Loucy (cell line): ENCODE measurements around the gene ODF2L.

ENCODE experiments used
- H2AFZ ChIP-seq: fragments of 200-600 bp; sonication (generic); 2 replicates; pipeline ENCODE4 v1.6.0; 2016; ENCODE audit warnings: antibody characterized with exemption, mild to moderate bottlenecking, low read length, moderate library complexity
- H3F3A ChIP-seq: fragments of 200-600 bp; 2 replicates; pipeline ENCODE4 v1.6.0; 2016; ENCODE audit warnings: antibody characterized with exemption, low read depth, mild to moderate bottlenecking
- H3K27me3 ChIP-seq: fragments of 200-600 bp; sonication (generic); 2 replicates; pipeline ENCODE4 v1.6.1; 2014; ENCODE audit warnings: low read length, mild to moderate bottlenecking; ENCODE audit not compliant: insufficient read depth, poor library complexity, severe bottlenecking
- H3K36me3 ChIP-seq: fragments of 200-600 bp; sonication (generic); 2 replicates; pipeline ENCODE4 v1.6.1; 2016; ENCODE audit warnings: low read length; ENCODE audit not compliant: insufficient read depth
- H3K4me1 ChIP-seq: fragments of 200-600 bp; sonication (generic); 2 replicates; pipeline ENCODE4 v1.5.1; 2014; ENCODE audit warnings: low read length, mild to moderate bottlenecking; ENCODE audit not compliant: insufficient read depth, poor library complexity, severe bottlenecking
- H3K4me2 ChIP-seq: fragments of 200-600 bp; sonication (generic); 2 replicates; pipeline ENCODE4 v1.6.0; 2014; ENCODE audit warnings: antibody characterized with exemption, low read length, low read depth, mild to moderate bottlenecking; ENCODE audit not compliant: poor library complexity, severe bottlenecking
- H3K4me3 ChIP-seq: fragments of 200-600 bp; sonication (generic); 2 replicates; pipeline ENCODE4 v1.5.1; 2014; ENCODE audit warnings: low read length, mild to moderate bottlenecking, mixed read lengths; ENCODE audit not compliant: poor library complexity, severe bottlenecking
- H3K79me2 ChIP-seq: fragments of 200-600 bp; sonication (generic); 2 replicates; pipeline ENCODE4 v1.6.1; 2014; ENCODE audit warnings: low read length; ENCODE audit not compliant: insufficient read depth
- H3K9ac ChIP-seq: fragments of 200-600 bp; sonication (generic); 2 replicates; pipeline ENCODE4 v1.6.0; 2014; ENCODE audit warnings: mild to moderate bottlenecking, low read depth, low read length, moderate library complexity; ENCODE audit not compliant: poor library complexity, severe bottlenecking
- H3K9me2 ChIP-seq: fragments of 200-600 bp; sonication (generic); replicated peaks from 2 replicates; pipeline ENCODE4 v1.6.1; 2016; ENCODE audit warnings: low read depth, low read length, mixed read lengths
- H3K9me3 ChIP-seq: fragments of 200-600 bp; sonication (generic); 2 replicates; pipeline ENCODE4 v1.6.1; 2014; ENCODE audit warnings: mild to moderate bottlenecking, antibody characterized with exemption, low read length, low read depth; ENCODE audit not compliant: insufficient read depth
- H4K20me1 ChIP-seq: fragments of 200-600 bp; sonication (generic); 2 replicates; pipeline ENCODE4 v1.6.0; 2014; ENCODE audit warnings: antibody characterized with exemption, low read length, mild to moderate bottlenecking; ENCODE audit not compliant: insufficient read depth, poor library complexity, severe bottlenecking
- EZH2phosphoT487 ChIP-seq: fragments of 200-600 bp; IDR thresholded peaks from 2 replicates; pipeline ENCODE4 v1.6.1; 2018; ENCODE audit warnings: antibody characterized with exemption, mild to moderate bottlenecking, moderate library complexity, borderline replicate concordance
- TF ChIP-seq, protein P1 (sequence below): fragments of 200-600 bp; sonication (generic); conservative IDR thresholded peaks from 2 replicates; pipeline ENCODE4 v1.5.1; 2014; ENCODE audit warnings: mild to moderate bottlenecking, antibody characterized with exemption, low read length

ODF2L gene

DNA sequence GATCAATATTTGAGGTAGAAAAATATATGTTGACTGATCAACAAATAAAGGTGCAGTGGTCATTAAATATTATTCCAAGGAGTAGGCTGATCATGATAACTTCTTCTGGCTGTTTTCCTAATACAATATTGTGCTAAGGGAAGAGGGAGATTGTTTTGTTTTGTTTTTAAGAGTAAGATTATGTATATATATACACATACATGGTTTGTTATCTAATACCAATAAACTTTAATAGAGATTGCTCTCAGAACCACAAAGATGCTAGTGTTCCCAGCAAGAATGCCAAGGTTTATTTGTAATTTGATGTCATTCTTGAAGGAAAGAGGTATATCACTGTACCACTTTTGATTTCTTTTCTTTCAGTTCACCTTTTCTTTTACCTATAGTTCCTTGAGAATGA, 37.9 kb upstream of the ODF2L start:
- TF ChIP-seq, protein P1, sequence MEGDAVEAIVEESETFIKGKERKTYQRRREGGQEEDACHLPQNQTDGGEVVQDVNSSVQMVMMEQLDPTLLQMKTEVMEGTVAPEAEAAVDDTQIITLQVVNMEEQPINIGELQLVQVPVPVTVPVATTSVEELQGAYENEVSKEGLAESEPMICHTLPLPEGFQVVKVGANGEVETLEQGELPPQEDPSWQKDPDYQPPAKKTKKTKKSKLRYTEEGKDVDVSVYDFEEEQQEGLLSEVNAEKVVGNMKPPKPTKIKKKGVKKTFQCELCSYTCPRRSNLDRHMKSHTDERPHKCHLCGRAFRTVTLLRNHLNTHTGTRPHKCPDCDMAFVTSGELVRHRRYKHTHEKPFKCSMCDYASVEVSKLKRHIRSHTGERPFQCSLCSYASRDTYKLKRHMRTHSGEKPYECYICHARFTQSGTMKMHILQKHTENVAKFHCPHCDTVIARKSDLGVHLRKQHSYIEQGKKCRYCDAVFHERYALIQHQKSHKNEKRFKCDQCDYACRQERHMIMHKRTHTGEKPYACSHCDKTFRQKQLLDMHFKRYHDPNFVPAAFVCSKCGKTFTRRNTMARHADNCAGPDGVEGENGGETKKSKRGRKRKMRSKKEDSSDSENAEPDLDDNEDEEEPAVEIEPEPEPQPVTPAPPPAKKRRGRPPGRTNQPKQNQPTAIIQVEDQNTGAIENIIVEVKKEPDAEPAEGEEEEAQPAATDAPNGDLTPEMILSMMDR, result no peak
- no peak for TF ChIP-seq EZH2phosphoT487
- no peaks in the 10 kb centered on the region for H3K9me3 ChIP-seq
- no peak overlapping the region for H3K9ac ChIP-seq
- H3K36me3 ChIP-seq, result no peaks in the 10 kb centered on the region
- H3K27me3 ChIP-seq, result no peaks in the 10 kb centered on the region
- no peaks in the 10 kb centered on the region for H3K79me2 ChIP-seq
- no peaks in the 10 kb centered on the region for H4K20me1 ChIP-seq
- H3K4me1 ChIP-seq, result no peaks in the 10 kb centered on the region
- H3K9me2 ChIP-seq, result no peaks in the 10 kb centered on the region
- no peak overlapping the region for H3K4me2 ChIP-seq
- no peak overlapping the region for H3K4me3 ChIP-seq
- no peak overlapping the region for H2AFZ ChIP-seq
- no peaks in the 10 kb centered on the region for H3F3A ChIP-seq

DNA sequence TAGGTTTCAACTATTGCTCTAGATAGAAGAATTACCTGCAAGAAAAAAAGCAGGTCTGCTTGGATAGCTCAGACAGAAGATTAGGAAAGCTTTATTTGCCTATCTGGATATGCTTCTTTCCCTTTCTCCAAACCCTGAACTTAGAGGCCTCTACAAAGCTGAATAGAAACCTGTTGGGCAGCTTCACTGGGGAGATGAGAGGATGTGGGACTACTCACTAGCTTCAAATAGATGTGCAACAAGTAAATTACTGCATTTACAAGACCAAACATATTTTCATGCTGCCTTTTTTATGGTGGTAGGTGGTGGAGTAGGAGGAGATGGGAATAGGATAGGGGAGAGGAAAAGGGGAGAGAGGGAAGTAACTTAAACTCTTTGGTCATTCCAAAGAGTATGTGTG, 34.3 kb upstream of the ODF2L start:
- Histone ChIP-seq H2AFZ (no peak overlapping the region), H3K36me3 (no peaks in the 10 kb centered on the region), H3K4me2 (no peak overlapping the region), H4K20me1 (no peaks in the 10 kb centered on the region), H3K27me3 (no peaks in the 10 kb centered on the region), H3K4me3 (no peak overlapping the region), H3K9ac (no peak overlapping the region), H3K9me2 (no peaks in the 10 kb centered on the region), H3K4me1 (no peaks in the 10 kb centered on the region), H3K79me2 (no peaks in the 10 kb centered on the region), H3K9me3 (no peaks in the 10 kb centered on the region), H3F3A (no peaks in the 10 kb centered on the region)
- TF ChIP-seq, protein P1, result no peak
- TF ChIP-seq EZH2phosphoT487, result no peak

DNA sequence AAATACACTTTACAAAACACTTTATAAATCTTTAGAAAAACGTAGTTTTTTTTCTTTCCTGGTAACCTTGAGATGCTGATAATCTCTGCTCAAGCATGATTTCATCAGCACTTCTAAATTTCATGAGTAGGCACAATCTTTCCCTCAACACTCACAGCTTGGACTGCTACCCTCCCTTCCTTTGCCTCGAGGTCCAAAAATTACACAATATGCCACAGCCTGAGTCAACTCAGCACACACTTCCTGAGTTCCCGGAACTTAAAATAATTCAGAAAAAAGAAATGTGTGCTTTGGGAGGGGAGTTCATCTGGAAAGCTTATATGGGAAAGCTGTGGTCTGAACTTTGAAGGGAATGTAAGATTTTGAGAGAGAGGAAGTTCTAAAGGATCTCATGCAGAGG, 33.7 kb upstream of the ODF2L start:
- H3K9me3 ChIP-seq, result no peaks in the 10 kb centered on the region
- no peaks in the 10 kb centered on the region for H4K20me1 ChIP-seq
- no peaks in the 10 kb centered on the region for H3K27me3 ChIP-seq
- H3F3A ChIP-seq, result no peaks in the 10 kb centered on the region
- H3K36me3 ChIP-seq, result no peaks in the 10 kb centered on the region
- TF ChIP-seq, protein P1, result no peak
- no peak overlapping the region for H2AFZ ChIP-seq
- H3K9me2 ChIP-seq, result no peaks in the 10 kb centered on the region
- no peak overlapping the region for H3K4me2 ChIP-seq
- no peak overlapping the region for H3K4me3 ChIP-seq
- H3K9ac ChIP-seq, result no peak overlapping the region
- H3K4me1 ChIP-seq, result no peaks in the 10 kb centered on the region
- no peaks in the 10 kb centered on the region for H3K79me2 ChIP-seq
